Thymus (tissue), 2 donors: Measurements from ENCODE around the gene INTS7. TPM values are rescaled to one million over a fixed set of nuclear protein-coding genes. Genes with fewer than 3 reads are reported as not detected.

Experiments
- polyA plus RNA-seq: library from polyadenylated mRNA; stranded (reverse); fragments of 200-250 nt; gene quantifications from one replicate; pipeline ENCODE4 v1.2.3, GENCODE V29; 2013
- total RNA-seq: library from RNA; stranded (reverse); fragments of 120-200 nt; gene quantifications from one replicate; pipeline ENCODE4 v1.2.4, GENCODE V29; 2013
- donor health status: healthy.

The INTS7 gene
- total and polyA plus RNA-seq, 2 donors = 9.7 to 15.4 TPM

Other genes with a start within 250 kb of the INTS7 start
- 10.8 TPM for gene LPGAT1, start 204.8 kb downstream of the INTS7 start, total RNA-seq
- gene LPGAT1, start 204.8 kb downstream of the INTS7 start, polyA plus RNA-seq = 10.2 TPM
- gene DTL, start 191 bp upstream of the INTS7 start, total RNA-seq = 23.4 TPM
- gene DTL, start 191 bp upstream of the INTS7 start, polyA plus RNA-seq = 0.71 TPM
- gene PPP2R5A, start 249.9 kb upstream of the INTS7 start, total RNA-seq = 39.9 TPM
- 49.7 TPM for gene PPP2R5A, start 249.9 kb upstream of the INTS7 start, polyA plus RNA-seq